ENCODE measurements around the gene FAM216A. TPM values are rescaled to one million over a fixed set of nuclear protein-coding genes. Genes with fewer than 3 reads are reported as not detected.

Gene FAM216A
- total and polyA plus RNA-seq, 9 of the 15 experiments (the other 6 are each of a cell fraction or from before 2014, with no cell fraction given), result 17.2 to 96.9 (median 48.5) TPM

GRCh38 chr12:110468214-110469048, at the start of gene FAM216A, which contains the start of gene GPN3 (continued):
- TF ChIP-seq AFF4 (CRISPR knock-in tag; IDR thresholded peaks at IDR 0.05) (0 out of 2 replicates have a peak, but pooled peaks have one; percentile 57), ZNF239 (CRISPR knock-in tag; IDR thresholded peaks at IDR 0.05) (peak; percentile 18; the same call in 1 of the 2 replicates), HDAC8 (tag; IDR thresholded peaks at IDR 0.05) (no peak; the same call in 1 of the 2 replicates), IRF2 (CRISPR knock-in tag; IDR thresholded peaks at IDR 0.05) (no peak; the same call in 1 of the 2 replicates), ATF1 (CRISPR knock-in tag; IDR thresholded peaks at IDR 0.05) (no peak), ATF1 (tag; IDR thresholded peaks at IDR 0.05) (peak; percentile 89), ETV5 (CRISPR knock-in tag; IDR thresholded peaks at IDR 0.05; ENCODE audit: low read depth) (peak; percentile 62; the same call in 1 of the 2 replicates), CSDE1 (IDR thresholded peaks at IDR 0.05) (no peak), FOSL1 (tag; conservative IDR thresholded peaks at IDR 0.05) (peak; percentile 76), NR1H2 (CRISPR knock-in tag; IDR thresholded peaks at IDR 0.05) (0 out of 2 replicates have a peak, but pooled peaks have one; percentile 69), NR2C1 (IDR thresholded peaks at IDR 0.05) (0 out of 2 replicates have a peak, but pooled peaks have one; percentile 49), NR2C1 (tag; IDR thresholded peaks at IDR 0.05) (peak; percentile 77), FOXO4 (CRISPR knock-in tag; IDR thresholded peaks at IDR 0.05) (no peak), NFRKB (IDR thresholded peaks at IDR 0.05; ENCODE audit: low read depth) (no peak), ZBTB33 (CRISPR knock-in tag; IDR thresholded peaks at IDR 0.05) (peak; percentile 34; the same call in 1 of the 2 replicates)

All from K562 (cell line).